Bronchial epithelial cell (primary cell): ENCODE measurements around the gene PCDHGB7. TPM values are rescaled to one million over a fixed set of nuclear protein-coding genes. Genes with fewer than 3 reads are reported as not detected.
"Not testable (repeated sequence)": the region's sequence is repeated elsewhere in the genome, so short reads cannot be mapped to it uniquely, and the experiment has no call there.

ENCODE experiments used
- DNase-seq: peaks from one replicate; pipeline ENCODE4 v3.0.0-alpha.2; 2010; ENCODE audit warnings: low read depth
- FAIRE-seq: peaks from 2 replicates; lab custom pipeline; 2011; peaks lifted over from hg19 to GRCh38; lab: Jason Lieb, UNC
- H3K27me3 ChIP-seq: 2 replicates; pipeline ENCODE4 v1.5.1; 2011; ENCODE audit warnings: low read length; ENCODE audit not compliant: control insufficient read depth, insufficient read depth
- H3K36me3 ChIP-seq: 2 replicates; pipeline ENCODE4 v1.5.1; 2011; ENCODE audit warnings: low read length; ENCODE audit not compliant: control insufficient read depth, insufficient read depth
- H3K4me3 ChIP-seq: 2 replicates; pipeline ENCODE4 v1.5.1; 2011; ENCODE audit warnings: mild to moderate bottlenecking, low read depth, low read length, control low read depth
- CTCF ChIP-seq: IDR thresholded peaks from 2 replicates; pipeline ENCODE4 v1.5.1; 2011; ENCODE audit warnings: mild to moderate bottlenecking, moderate library complexity, low read length, control low read depth, inconsistent platforms; ENCODE audit not compliant: insufficient read depth, severe bottlenecking
- total RNA-seq: library from RNA; depleted of rRNA; stranded (reverse); fragments of >200 nt; gene quantifications from 2 replicates; pipeline ENCODE4 v1.2.1, GENCODE V29; 2014

The PCDHGB7 gene
- 1.3 and 3.3 TPM in 2 replicates for total RNA-seq

- not testable (repeated sequence) for FAIRE-seq, H3K27me3 ChIP-seq, H3K36me3 ChIP-seq
- H3K4me3 ChIP-seq, result peak within 1 kb of the TSS; percentile 37
- TF ChIP-seq CTCF, result peak; percentile 73
- DNase-seq, result peak; percentile 63
These were observed at the start of gene PCDHGB7 for GRCh38 chr5:141417494-141418172. PCDHGB7 (plus strand) TSS chr5:141417677; CDS start chr5:141417860, 183 bp downstream.

GRCh38 chr5:141369994-141370848 lies 47.3 kb upstream of the PCDHGB7 start, which contains the start of gene PCDHGB3:
PCDHGB3 (plus strand) TSS chr5:141370242; CDS start chr5:141370395, 153 bp downstream.
- Histone ChIP-seq H3K27me3 (peaks cover 20% of the 10 kb centered on the region), H3K4me3 (peak within 1 kb of the TSS; percentile 19), H3K36me3 (no peaks in the 10 kb centered on the region)
- peak; percentile 29 for DNase-seq
- peak; percentile 31 for TF ChIP-seq CTCF
- peak; percentile 18 for FAIRE-seq

- H3K36me3 ChIP-seq, result no peaks in the 10 kb centered on the region
- DNase-seq (no peak), FAIRE-seq (no peak)
- H3K27me3 ChIP-seq, result peaks cover 9% of the 10 kb centered on the region
- TF ChIP-seq CTCF, result no peak
- no peak overlapping the region for H3K4me3 ChIP-seq
These were observed 45.7 kb upstream of the PCDHGB7 start for GRCh38 chr5:141371572-141372475.

DNA sequence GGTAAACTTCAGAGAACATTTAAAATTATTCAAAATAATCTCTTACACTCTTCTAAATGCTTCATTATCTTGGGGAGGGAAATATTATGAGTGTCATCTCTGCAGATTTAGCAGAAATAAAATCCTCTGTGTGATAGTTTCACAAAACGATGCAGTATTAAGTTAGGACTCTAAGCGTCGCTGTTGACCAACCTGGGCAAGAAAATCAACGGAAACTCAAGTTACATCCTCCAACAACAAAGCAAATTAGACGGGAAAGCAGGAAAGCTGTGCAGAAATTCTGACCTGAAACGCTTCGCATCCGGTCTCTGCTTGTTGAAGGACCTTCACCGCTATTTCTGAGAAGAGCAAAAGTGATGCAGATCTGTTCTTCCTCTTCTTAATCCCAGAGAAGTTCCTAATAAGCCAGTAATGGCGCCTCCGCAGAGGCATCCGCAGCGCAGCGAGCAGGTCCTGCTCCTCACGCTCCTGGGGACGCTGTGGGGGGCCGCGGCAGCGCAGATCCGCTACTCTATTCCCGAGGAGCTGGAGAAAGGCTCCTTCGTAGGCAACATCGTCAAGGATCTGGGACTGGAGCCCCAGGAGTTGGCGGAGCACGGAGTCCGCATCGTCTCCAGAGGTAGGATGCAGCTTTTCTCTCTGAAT lies 43.7 kb upstream of the PCDHGB7 start, which contains the start of gene PCDHGA6:
TSS of gene PCDHGA6 (plus strand) at position 219 of the 645 bp plus-strand sequence. CDS start at position 412, 193 bp downstream.
- Histone ChIP-seq H3K36me3 (no peaks in the 10 kb centered on the region), H3K4me3 (peak within 1 kb of the TSS; percentile 19), H3K27me3 (peaks cover 9% of the 10 kb centered on the region)
- TF ChIP-seq CTCF, result peak; percentile 36
- peak; percentile 29 for DNase-seq
- no peak for FAIRE-seq

GRCh38 chr5:141374627-141375026 lies 42.9 kb upstream of the PCDHGB7 start:
- Histone ChIP-seq H3K4me3 (no peak overlapping the region), H3K27me3 (peaks cover 9% of the 10 kb centered on the region), H3K36me3 (no peaks in the 10 kb centered on the region)
- DNase-seq (no peak), FAIRE-seq (peak; percentile 55)
- no peak for TF ChIP-seq CTCF

GRCh38 chr5:141375444-141376155 lies 41.9 kb upstream of the PCDHGB7 start:
- H3K36me3 ChIP-seq, FAIRE-seq, H3K4me3 ChIP-seq, DNase-seq, H3K27me3 ChIP-seq: not testable (repeated sequence)
